KOPT-K1 (cell line): Measurements from ENCODE around the gene C11orf21.

Experiments
- H3K27ac ChIP-seq: fragments of 200-600 bp; sonication (generic); 2 replicates; pipeline ENCODE4 v1.5.1; 2016; ENCODE audit warnings: antibody characterized with exemption, mild to moderate bottlenecking, low read depth, low read length; ENCODE audit not compliant: poor library complexity, severe bottlenecking
- H3K36me3 ChIP-seq: fragments of 200-600 bp; sonication (generic); 2 replicates; pipeline ENCODE4 v1.5.1; 2017; ENCODE audit warnings: antibody characterized with exemption, mild to moderate bottlenecking, low read length, moderate library complexity; ENCODE audit not compliant: insufficient read depth
- H3K9me3 ChIP-seq: fragments of 200-600 bp; sonication (generic); 2 replicates; pipeline ENCODE4 v1.5.1; 2017; ENCODE audit warnings: antibody characterized with exemption, low read length, mild to moderate bottlenecking; ENCODE audit not compliant: insufficient read depth, poor library complexity, severe bottlenecking

C11orf21 gene

DNA sequence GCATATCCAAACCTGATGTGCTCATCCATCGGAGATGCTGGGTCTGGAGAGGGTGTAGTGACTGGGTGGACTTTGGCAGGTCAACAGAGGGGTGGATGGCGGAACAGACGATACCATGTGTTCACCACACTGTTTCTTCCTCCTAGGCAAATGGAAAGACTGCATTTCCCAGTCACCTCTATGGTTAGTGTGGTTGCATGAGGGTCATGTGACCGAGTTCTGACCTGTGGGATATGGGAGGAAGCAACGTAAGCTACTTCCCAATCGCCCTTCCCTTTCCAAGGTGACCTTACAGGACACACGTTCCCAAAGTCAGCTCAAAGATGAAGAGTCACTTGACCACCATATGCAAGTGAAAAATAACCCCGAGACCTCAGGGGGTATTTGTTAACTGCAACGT, 27.8 kb upstream of the C11orf21 start:
- Histone ChIP-seq H3K9me3 (peaks cover 15% of the 10 kb centered on the region), H3K27ac (no peak overlapping the region), H3K36me3 (no peaks in the 10 kb centered on the region)

DNA sequence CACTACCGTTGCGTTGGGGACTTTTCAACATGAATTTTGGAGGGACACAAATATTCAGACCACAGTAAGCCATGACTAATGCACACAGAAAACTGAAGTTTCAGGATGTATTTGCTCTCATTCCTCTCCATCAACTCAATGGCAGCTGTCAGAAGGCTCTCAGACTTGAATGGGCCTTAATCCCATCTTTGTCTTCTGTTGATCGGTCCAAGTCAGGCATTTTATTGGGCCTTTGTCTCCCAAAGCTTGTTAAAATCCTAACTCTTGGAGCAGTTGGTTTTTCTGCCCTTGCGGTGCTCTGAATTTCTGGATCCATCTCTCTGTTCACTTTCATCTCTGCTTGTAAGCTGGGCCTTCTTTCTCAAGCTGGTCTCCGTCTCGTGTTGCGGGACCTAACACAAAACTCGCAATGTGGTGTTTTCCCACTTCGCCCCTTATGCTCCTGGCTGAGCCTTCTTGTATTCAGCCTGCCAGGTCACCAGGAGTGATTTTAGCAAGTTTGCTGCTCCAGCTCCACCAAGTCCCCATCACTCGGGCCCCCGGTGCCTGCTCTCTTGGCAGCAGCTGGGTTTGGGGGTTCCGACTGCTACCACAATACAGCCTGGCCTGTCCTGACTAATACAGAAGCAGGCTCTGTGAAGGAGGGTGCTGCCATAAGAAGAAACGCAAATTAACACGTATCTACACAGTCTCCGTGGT, 27.1 kb upstream of the C11orf21 start:
- H3K27ac ChIP-seq: no peak overlapping the region
- peaks cover 15% of the 10 kb centered on the region for H3K9me3 ChIP-seq
- no peaks in the 10 kb centered on the region for H3K36me3 ChIP-seq

- Histone ChIP-seq H3K36me3 (no peaks in the 10 kb centered on the region), H3K9me3 (peaks cover 18% of the 10 kb centered on the region), H3K27ac (no peak overlapping the region)
Observed at GRCh38 chr11:2328021-2328420, 26.3 kb upstream of the C11orf21 start.

GRCh38 chr11:2327032-2327431, 25.3 kb upstream of the C11orf21 start:
- H3K36me3 ChIP-seq: no peaks in the 10 kb centered on the region
- peaks cover 25% of the 10 kb centered on the region for H3K9me3 ChIP-seq
- H3K27ac ChIP-seq: no peak overlapping the region

- Histone ChIP-seq H3K36me3 (no peaks in the 10 kb centered on the region), H3K27ac (no peak overlapping the region), H3K9me3 (peaks cover 15% of the 10 kb centered on the region)
Observed at GRCh38 chr11:2325719-2326118, 24.0 kb upstream of the C11orf21 start.

DNA sequence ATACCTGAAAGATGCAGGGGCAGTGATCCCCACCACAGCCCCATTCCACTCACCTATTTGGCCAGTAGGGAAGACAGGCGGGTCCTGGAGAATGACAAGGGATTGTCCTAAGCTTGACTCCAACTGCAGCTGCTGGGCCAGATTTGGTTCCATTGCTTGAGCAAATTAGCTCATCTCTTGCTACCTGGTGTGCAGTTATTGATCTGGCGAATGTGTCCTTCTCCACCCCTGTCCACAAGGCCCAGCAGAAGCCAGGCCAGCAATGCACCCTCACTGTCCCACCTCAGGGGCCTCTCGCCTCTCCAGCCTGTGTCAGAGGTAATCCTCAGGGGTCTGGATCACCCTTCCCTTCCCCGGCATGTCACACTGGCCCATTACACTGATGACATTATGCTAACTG, 23.4 kb upstream of the C11orf21 start:
- Histone ChIP-seq H3K27ac (no peak overlapping the region), H3K36me3 (no peaks in the 10 kb centered on the region), H3K9me3 (peaks cover 10% of the 10 kb centered on the region)

DNA sequence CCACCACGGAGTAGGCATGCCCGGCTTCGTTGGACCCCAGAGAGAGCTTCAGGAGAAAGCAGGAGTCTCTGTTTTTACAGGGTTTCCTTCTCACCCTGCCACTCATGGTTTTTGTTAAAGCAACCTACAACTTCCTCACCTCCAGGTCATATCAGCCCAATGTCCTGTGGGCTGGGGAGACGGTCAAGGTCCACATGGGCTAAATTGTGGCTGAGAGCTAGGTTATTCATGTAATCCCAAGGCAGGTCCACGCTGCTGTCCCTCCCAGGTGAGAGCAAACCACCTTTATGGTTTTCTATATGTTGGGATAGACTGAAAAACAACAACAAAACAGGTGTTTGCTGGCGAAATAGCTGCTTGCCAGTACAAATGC, 19.6 kb upstream of the C11orf21 start:
- Histone ChIP-seq H3K27ac (no peak overlapping the region), H3K36me3 (no peaks in the 10 kb centered on the region), H3K9me3 (peaks cover 10% of the 10 kb centered on the region)

- Histone ChIP-seq H3K9me3 (peaks cover 10% of the 10 kb centered on the region), H3K36me3 (no peaks in the 10 kb centered on the region), H3K27ac (no peak overlapping the region)
Observed at GRCh38 chr11:2320568-2321310, 19.0 kb upstream of the C11orf21 start.

- H3K27ac ChIP-seq: no peak overlapping the region
- no peaks in the 10 kb centered on the region for H3K36me3 ChIP-seq
Observed at GRCh38 chr11:2319791-2320472, 18.2 kb upstream of the C11orf21 start.

GRCh38 chr11:2318707-2319106, 17.0 kb upstream of the C11orf21 start:
- no peak overlapping the region for H3K27ac ChIP-seq
- peaks cover 10% of the 10 kb centered on the region for H3K9me3 ChIP-seq
- no peaks in the 10 kb centered on the region for H3K36me3 ChIP-seq

More at GRCh38 chr11:2319791-2320472, 18.2 kb upstream of the C11orf21 start:
- H3K9me3 ChIP-seq: peaks cover 10% of the 10 kb centered on the region

GRCh38 chr11:2318123-2318522, 16.4 kb upstream of the C11orf21 start:
- Histone ChIP-seq H3K9me3 (peaks cover 8% of the 10 kb centered on the region), H3K27ac (no peak overlapping the region), H3K36me3 (no peaks in the 10 kb centered on the region)

DNA sequence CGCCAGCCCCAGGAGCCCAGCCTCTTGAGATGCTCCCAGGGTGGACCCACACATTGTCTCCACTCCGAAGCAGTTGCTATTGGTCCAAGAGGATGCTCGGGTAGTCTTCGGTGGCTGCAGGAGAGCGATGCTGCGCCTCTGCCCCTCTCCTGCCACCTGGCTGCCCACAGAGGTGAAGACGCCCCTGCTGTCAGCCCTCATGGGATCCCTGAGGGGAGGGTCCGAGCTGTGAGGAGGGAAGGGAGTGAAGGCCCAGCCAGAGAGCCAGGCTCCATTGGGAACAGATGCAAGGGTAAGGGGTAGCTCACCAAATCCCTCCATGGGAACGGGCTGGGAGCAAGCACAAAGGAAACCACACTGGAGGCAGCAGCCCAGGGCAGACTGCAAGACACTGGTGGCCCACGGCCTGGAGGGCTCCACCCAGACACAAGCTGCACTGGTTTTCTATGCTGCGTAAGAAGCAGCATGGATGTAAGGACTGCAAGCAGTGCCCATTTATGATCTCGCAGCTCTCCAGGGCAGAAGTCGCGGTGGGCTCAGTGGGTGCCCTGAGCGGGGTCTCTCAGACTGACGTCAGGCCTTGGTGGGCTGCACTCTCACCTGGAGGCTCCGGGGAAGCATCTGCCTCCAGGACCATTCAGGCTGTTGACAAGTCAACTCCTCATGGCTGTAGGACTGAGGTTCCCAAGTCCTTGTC, 15.8 kb upstream of the C11orf21 start:
- Histone ChIP-seq H3K36me3 (no peaks in the 10 kb centered on the region), H3K27ac (no peak overlapping the region), H3K9me3 (peaks cover 2% of the 10 kb centered on the region)

DNA sequence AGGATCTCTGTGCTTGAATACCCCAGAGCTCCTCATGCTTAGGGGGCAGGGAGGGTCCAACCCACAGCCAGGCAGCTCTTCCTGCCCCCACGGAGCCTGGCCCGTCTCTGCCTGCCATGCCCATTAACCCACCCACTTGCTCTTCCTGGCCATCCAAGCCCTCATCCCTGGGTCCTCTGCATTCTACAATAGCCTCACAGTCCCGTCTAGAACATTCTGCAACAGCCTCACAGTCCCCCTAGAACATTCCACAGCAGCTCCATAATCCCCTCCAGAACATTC, 15.2 kb upstream of the C11orf21 start:
- Histone ChIP-seq H3K36me3 (no peaks in the 10 kb centered on the region), H3K27ac (no peak overlapping the region), H3K9me3 (no peaks in the 10 kb centered on the region)

DNA sequence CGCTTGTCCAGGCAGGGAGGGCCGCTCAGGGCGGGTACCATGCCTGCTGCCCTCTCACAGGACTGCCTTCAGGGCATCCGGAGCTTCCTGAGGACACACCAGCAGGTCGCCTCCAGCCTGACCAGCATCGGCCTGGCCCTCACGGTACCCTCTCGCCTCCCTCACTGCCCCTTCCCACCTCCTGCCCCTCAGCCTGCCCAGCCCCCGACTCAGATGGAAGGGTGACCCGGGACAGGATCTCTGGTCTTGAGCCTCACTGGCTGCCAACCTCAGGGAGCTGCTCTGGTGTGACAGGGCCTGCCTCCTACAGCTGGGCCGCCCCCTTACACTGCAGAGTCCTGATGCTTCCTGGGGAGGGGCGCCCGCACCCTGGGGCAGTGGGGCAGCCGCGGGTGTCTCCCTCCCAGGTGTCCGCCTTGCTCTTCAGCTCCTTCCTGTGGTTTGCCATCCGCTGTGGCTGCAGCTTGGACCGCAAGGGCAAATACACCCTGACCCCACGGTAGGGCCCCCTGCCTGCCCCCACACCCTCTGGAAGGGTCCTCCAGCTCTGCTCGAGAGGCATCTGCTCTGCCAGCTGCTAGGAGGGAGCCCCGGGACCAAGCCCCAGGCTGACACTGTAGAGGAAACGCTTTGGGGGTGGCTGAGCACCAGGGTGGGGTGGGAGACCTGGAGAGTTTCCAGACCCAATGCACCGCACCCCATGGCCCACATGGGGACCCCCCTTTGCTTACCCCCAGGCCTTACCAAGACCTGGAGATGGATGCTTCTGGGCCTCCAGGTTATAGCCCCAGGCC, 14.6 kb upstream of the C11orf21 start:
- H3K36me3 ChIP-seq: no peaks in the 10 kb centered on the region
- no peaks in the 10 kb centered on the region for H3K9me3 ChIP-seq
- H3K27ac ChIP-seq: no peak overlapping the region
